HFFc6 (cell line): Measurements from ENCODE around the gene CSNK1G3. TPM values are rescaled to one million over a fixed set of nuclear protein-coding genes. Genes with fewer than 3 reads are reported as not detected.

Source experiments
- DNase-seq: peaks from one replicate; pipeline ENCODE4 v3.0.0-alpha.2; 2018
- H3K27ac Mint-ChIP-seq: 2 replicates; pipeline ENCODE4 v1.8.0; 2020; ENCODE audit warnings: mild to moderate bottlenecking, mixed read lengths
- H3K27me3 Mint-ChIP-seq: 2 replicates; pipeline ENCODE4 v1.8.0; 2021; ENCODE audit warnings: mild to moderate bottlenecking, moderate library complexity, mixed read lengths; ENCODE audit not compliant: insufficient read depth
- H3K36me3 Mint-ChIP-seq: 2 replicates; pipeline ENCODE4 v1.8.0; 2021; ENCODE audit warnings: low read depth, mixed read lengths
- H3K4me1 Mint-ChIP-seq: 2 replicates; pipeline ENCODE4 v1.8.0; 2020; ENCODE audit warnings: low read depth, mixed read lengths
- H3K4me3 Mint-ChIP-seq: 2 replicates; pipeline ENCODE4 v1.8.0; 2020; ENCODE audit warnings: mild to moderate bottlenecking, moderate library complexity, mixed read lengths
- H3K9me3 Mint-ChIP-seq: 2 replicates; pipeline ENCODE4 v1.8.0; 2020; ENCODE audit warnings: mild to moderate bottlenecking, mixed read lengths
- CTCF ChIP-seq: fragments of 200-600 bp; sonication (generic); IDR thresholded peaks from 2 replicates; pipeline ENCODE4 v1.5.0; 2021; ENCODE audit warnings: antibody characterized with exemption, mild to moderate bottlenecking
- total RNA-seq, 6 experiments: library from RNA; stranded (reverse); fragmentation: NEBNext Ultra II Directional; extraction: Animal tissue kit (Norgen Biotek cat#: 25700); gene quantifications; 2 replicates in 1 of 6; 3 replicates in 5 of 6; pipeline ENCODE4 v1.2.3, GENCODE V29; 2021

Gene CSNK1G3
- total RNA-seq, 6 experiments from 2014 or later: 28.9 to 40.0 (median 33.3) TPM

DNA sequence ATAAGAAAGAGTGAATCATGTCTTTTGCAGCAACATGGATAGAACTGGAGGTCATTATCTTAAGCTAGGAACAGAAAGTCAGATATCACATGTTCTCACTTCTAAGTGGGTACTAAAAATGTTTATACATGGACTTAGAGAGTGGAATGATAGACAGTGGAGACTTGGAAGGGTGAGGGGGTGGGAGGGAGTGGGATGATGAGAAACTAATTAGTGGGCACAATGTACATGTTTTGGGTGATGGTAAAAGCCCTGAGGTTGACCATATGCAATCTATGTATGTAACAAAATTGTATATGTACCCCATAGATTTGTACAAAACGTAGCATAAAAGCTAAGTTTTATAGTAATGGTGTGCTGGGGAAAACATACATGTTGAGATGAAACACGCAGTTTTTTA lies 25.3 kb downstream of the CSNK1G3 start:
- H3K27me3 Mint-ChIP-seq: peaks cover 2% of the 10 kb centered on the region; the same call in 1 of the 2 replicates

GRCh38 chr5:123537845-123538244 lies 25.9 kb downstream of the CSNK1G3 start:
- Mint-ChIP-seq H3K27ac (no peak overlapping the region), H3K9me3 (no peaks in the 10 kb centered on the region), H3K36me3 (no peaks in the 10 kb centered on the region), H3K4me3 (no peak overlapping the region), H3K27me3 (peaks cover 2% of the 10 kb centered on the region; the same call in 1 of the 2 replicates), H3K4me1 (peaks cover 6% of the 10 kb centered on the region; the same call in 1 of the 2 replicates)
- no peak for DNase-seq
- no peak for TF ChIP-seq CTCF

More for the DNA sequence above, 25.3 kb downstream of the CSNK1G3 start:
- H3K9me3 Mint-ChIP-seq: no peaks in the 10 kb centered on the region
- H3K36me3 Mint-ChIP-seq: no peaks in the 10 kb centered on the region
- H3K4me3 Mint-ChIP-seq: no peak overlapping the region
- no peak overlapping the region for H3K27ac Mint-ChIP-seq
- no peak for DNase-seq
- 0 out of 2 replicates have a peak, but pooled peaks cover under 1% of the 10 kb centered on the region for H3K4me1 Mint-ChIP-seq
- TF ChIP-seq CTCF: no peak

DNA sequence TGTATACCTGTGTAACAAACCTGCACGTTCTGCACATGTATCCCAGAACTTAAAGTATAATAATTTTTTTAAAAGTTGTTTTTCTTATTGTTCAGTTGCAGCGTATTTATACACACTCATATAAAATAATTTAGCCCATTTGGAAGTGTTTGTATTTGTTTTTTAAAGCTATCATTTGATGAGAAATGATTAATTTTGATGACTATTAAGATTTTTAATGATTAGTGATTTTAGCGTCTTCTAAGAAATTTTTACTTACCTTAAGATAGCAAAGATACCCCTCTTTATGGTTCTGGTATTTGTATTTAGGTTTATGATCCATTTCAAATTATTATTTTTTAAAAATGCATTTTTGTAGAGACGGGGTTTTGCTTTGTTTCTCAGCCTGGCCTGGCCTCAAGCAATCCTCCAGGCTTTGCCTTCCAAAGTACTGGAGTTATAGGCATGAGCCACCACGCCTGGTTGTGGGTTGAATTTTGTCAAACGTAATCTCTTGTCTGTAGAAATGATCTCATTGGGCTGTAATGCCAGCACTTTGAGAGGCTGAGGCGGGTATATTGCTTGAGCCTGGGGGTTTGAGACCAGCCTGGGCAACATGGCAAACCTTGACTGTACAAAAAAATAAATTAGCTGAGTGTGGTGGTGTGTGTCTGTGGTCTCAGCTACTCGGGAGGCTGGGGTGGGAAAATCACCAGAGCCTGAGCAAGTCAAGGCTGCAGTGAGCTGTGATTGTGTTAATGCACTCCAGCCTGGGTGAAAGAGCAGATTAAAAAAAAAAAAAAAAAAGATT lies 26.9 kb downstream of the CSNK1G3 start:
- no peak for DNase-seq

DNA sequence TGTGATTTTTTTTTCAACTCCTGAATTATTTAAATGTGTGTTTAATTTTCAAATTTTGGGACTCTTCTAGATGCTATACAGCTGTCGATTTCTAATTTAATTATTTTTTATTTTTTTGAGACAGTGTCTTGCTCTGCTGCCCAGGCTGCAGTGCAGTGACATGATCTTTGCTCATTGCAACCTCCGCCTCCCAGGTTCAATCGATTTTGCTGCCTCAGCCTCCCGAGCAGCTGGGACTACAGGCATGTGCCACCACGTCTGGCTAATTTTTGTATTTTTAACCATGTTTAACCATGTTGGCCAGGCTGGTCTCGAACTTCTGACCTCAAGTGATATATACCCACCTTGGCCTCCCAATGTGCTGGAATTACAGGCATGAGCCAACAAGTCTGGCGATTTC lies 28.6 kb downstream of the CSNK1G3 start:
- TF ChIP-seq CTCF: no peak
- Mint-ChIP-seq H3K27ac (no peak overlapping the region), H3K4me1 (peaks cover 17% of the 10 kb centered on the region; the same call in 1 of the 2 replicates), H3K27me3 (peaks cover 2% of the 10 kb centered on the region; the same call in 1 of the 2 replicates), H3K36me3 (no peaks in the 10 kb centered on the region), H3K9me3 (no peaks in the 10 kb centered on the region), H3K4me3 (no peak overlapping the region)
- no peak for DNase-seq

More for the DNA sequence above, 26.9 kb downstream of the CSNK1G3 start:
- Mint-ChIP-seq H3K36me3 (no peaks in the 10 kb centered on the region), H3K27me3 (peaks cover 2% of the 10 kb centered on the region; the same call in 1 of the 2 replicates), H3K4me1 (peaks cover 14% of the 10 kb centered on the region; the same call in 1 of the 2 replicates), H3K4me3 (no peak overlapping the region), H3K9me3 (no peaks in the 10 kb centered on the region), H3K27ac (no peak overlapping the region)
- no peak for TF ChIP-seq CTCF

GRCh38 chr5:123543438-123543837 lies 31.5 kb downstream of the CSNK1G3 start:
- no peak for TF ChIP-seq CTCF
- H3K9me3 Mint-ChIP-seq: no peaks in the 10 kb centered on the region
- peaks cover 28% of the 10 kb centered on the region for H3K4me1 Mint-ChIP-seq
- peaks cover 2% of the 10 kb centered on the region; the same call in 1 of the 2 replicates for H3K27me3 Mint-ChIP-seq
- no peak overlapping the region for H3K4me3 Mint-ChIP-seq
- DNase-seq: no peak
- H3K27ac Mint-ChIP-seq: no peak overlapping the region; the same call in 1 of the 2 replicates
- no peaks in the 10 kb centered on the region for H3K36me3 Mint-ChIP-seq
